GM23338 (cell line): ENCODE results near the gene LMO7. TPM values are rescaled to one million over a fixed set of nuclear protein-coding genes. Genes with fewer than 3 reads are reported as not detected.

ENCODE experiments used
- ATAC-seq: fragments of 200-7000 bp; cut with Tn5 transposase; 3 replicates; pipeline ENCODE4 v1.9.1; 2020
- DNase-seq: peaks from one replicate; pipeline ENCODE4 v3.0.0-alpha.2; 2015; ENCODE audit warnings: low spot score
- H2AFZ ChIP-seq: fragments of 200-600 bp; sonication (generic); 2 replicates; pipeline ENCODE4 v1.8.0; 2016; ENCODE audit warnings: antibody characterized with exemption, mild to moderate bottlenecking, moderate library complexity
- H3F3A ChIP-seq: fragments of 200-600 bp; sonication (generic); replicated peaks from 2 replicates; pipeline ENCODE4 v1.8.0; 2017; ENCODE audit warnings: antibody characterized with exemption, mixed run types, low read depth
- H3K27ac ChIP-seq: fragments of 200-600 bp; sonication (generic); 2 replicates; pipeline ENCODE4 v1.6.1; 2016; ENCODE audit warnings: low read depth
- H3K27me3 ChIP-seq: fragments of 200-600 bp; sonication (generic); 2 replicates; pipeline ENCODE4 v1.8.0; 2016; ENCODE audit warnings: mild to moderate bottlenecking, mixed run types, moderate library complexity; ENCODE audit not compliant: insufficient read depth
- H3K36me3 ChIP-seq: fragments of 200-600 bp; sonication (generic); 2 replicates; pipeline ENCODE4 v1.8.0; 2016; ENCODE audit warnings: mild to moderate bottlenecking; ENCODE audit not compliant: insufficient read depth
- H3K4me1 ChIP-seq: fragments of 200-600 bp; sonication (generic); 2 replicates; pipeline ENCODE4 v1.8.0; 2016; ENCODE audit warnings: mild to moderate bottlenecking, moderate library complexity; ENCODE audit not compliant: insufficient read depth
- H3K4me2 ChIP-seq: fragments of 200-600 bp; sonication (generic); 2 replicates; pipeline ENCODE4 v1.7.1; 2017; ENCODE audit warnings: mixed run types
- H3K4me3 ChIP-seq: fragments of 200-600 bp; sonication (generic); 2 replicates; pipeline ENCODE4 v1.6.1; 2016; ENCODE audit warnings: mixed run types
- H3K79me2 ChIP-seq: fragments of 200-600 bp; sonication (generic); replicated peaks from 2 replicates; pipeline ENCODE4 v1.8.0; 2017; ENCODE audit warnings: mild to moderate bottlenecking; ENCODE audit not compliant: insufficient read depth
- H3K9me2 ChIP-seq: fragments of 200-600 bp; sonication (generic); 2 replicates; pipeline ENCODE4 v1.8.0; 2017; ENCODE audit not compliant: insufficient read depth
- H4K20me1 ChIP-seq: fragments of 200-600 bp; sonication (generic); replicated peaks from 2 replicates; pipeline ENCODE4 v1.8.0; 2017; ENCODE audit warnings: mild to moderate bottlenecking; ENCODE audit not compliant: insufficient read depth
- H3K27ac Mint-ChIP-seq: 2 replicates; pipeline ENCODE4 v1.8.0; 2020; ENCODE audit warnings: inconsistent platforms, mild to moderate bottlenecking, moderate library complexity, mixed read lengths
- H3K27me3 Mint-ChIP-seq: 3 replicates; pipeline ENCODE4 v1.8.0; 2022; ENCODE audit warnings: low read depth, mild to moderate bottlenecking, moderate library complexity, mixed read lengths, inconsistent platforms; ENCODE audit not compliant: insufficient read depth, poor library complexity
- H3K36me3 Mint-ChIP-seq: 3 replicates; pipeline ENCODE4 v1.8.0; 2021; ENCODE audit warnings: low read depth, mild to moderate bottlenecking, inconsistent platforms, moderate library complexity, mixed read lengths
- H3K4me1 Mint-ChIP-seq: 3 replicates; pipeline ENCODE4 v1.8.0; 2020; ENCODE audit warnings: mild to moderate bottlenecking, inconsistent platforms, mixed read lengths
- H3K4me3 Mint-ChIP-seq: 3 replicates; pipeline ENCODE4 v1.8.0; 2021; ENCODE audit warnings: moderate library complexity, mild to moderate bottlenecking, inconsistent platforms, mixed read lengths
- H3K9me3 Mint-ChIP-seq: 3 replicates; pipeline ENCODE4 v1.8.0; 2020; ENCODE audit warnings: moderate library complexity, mild to moderate bottlenecking, inconsistent platforms, mixed read lengths
- CREB1 ChIP-seq: fragments of 250-450 bp; sonication (Bioruptor Pico); IDR thresholded peaks from 2 replicates; pipeline ENCODE4 v1.5.0; 2020; ENCODE audit warnings: low read depth, mild to moderate bottlenecking, moderate library complexity
- CTCF ChIP-seq, 2 experiments: fragments of 200-600 bp in 1 of 2; sonication (generic) in 1 of 2; conservative IDR thresholded peaks; 2 replicates each; pipeline versions ENCODE4 v1.5.1 to v1.6.1; 2016 to 2017; ENCODE audit warnings: antibody characterized with exemption in 2 of 2, low read depth in 2 of 2, mild to moderate bottlenecking in 2 of 2, moderate library complexity in 1 of 2
- ETS1 ChIP-seq: IDR thresholded peaks from 2 replicates; pipeline ENCODE4 v1.6.1; 2016; ENCODE audit warnings: antibody characterized with exemption
- EZH2 ChIP-seq: fragments of 200-600 bp; sonication (generic); IDR thresholded peaks from one replicate; pipeline ENCODE4 v1.8.0; 2017; ENCODE audit warnings: antibody characterized with exemption, mild to moderate bottlenecking, low read depth; ENCODE audit not compliant: unreplicated experiment
- EZH2phosphoT487 ChIP-seq: fragments of 200-600 bp; sonication (generic); IDR thresholded peaks from one replicate; pipeline ENCODE4 v1.8.1; 2018; ENCODE audit warnings: antibody characterized with exemption; ENCODE audit not compliant: unreplicated experiment
- JUNB ChIP-seq: IDR thresholded peaks from one replicate; pipeline ENCODE4 v1.6.1; 2016; ENCODE audit warnings: antibody characterized with exemption; ENCODE audit not compliant: unreplicated experiment
- NANOG ChIP-seq: IDR thresholded peaks from 2 replicates; pipeline ENCODE4 v1.6.1; 2016; ENCODE audit warnings: antibody characterized with exemption, borderline replicate concordance
- POLR2AphosphoS5 ChIP-seq: IDR thresholded peaks from 2 replicates; pipeline ENCODE4 v1.6.1; 2016; ENCODE audit warnings: antibody characterized with exemption, low read depth
- REST ChIP-seq: IDR thresholded peaks from one replicate; pipeline ENCODE4 v1.6.1; 2018; ENCODE audit warnings: antibody characterized with exemption; ENCODE audit not compliant: unreplicated experiment
- STAT1 ChIP-seq: IDR thresholded peaks from one replicate; pipeline ENCODE4 v1.6.1; 2016; ENCODE audit warnings: antibody characterized with exemption; ENCODE audit not compliant: unreplicated experiment
- ZNF114 ChIP-seq: fragments of 250-450 bp; sonication (Bioruptor Pico); IDR thresholded peaks from 2 replicates; pipeline ENCODE4 v1.5.0; 2020; ENCODE audit warnings: mild to moderate bottlenecking, moderate library complexity
- ZNF331 ChIP-seq: fragments of 250-450 bp; sonication (Bioruptor Pico); IDR thresholded peaks from 2 replicates; pipeline ENCODE4 v1.5.0; 2020; ENCODE audit warnings: low read depth, mild to moderate bottlenecking, moderate library complexity
- ZNF462 ChIP-seq: fragments of 250-450 bp; sonication (Bioruptor Pico); IDR thresholded peaks from 2 replicates; pipeline ENCODE4 v1.5.0; 2020; ENCODE audit warnings: mild to moderate bottlenecking, moderate library complexity
- polyA plus RNA-seq: library from polyadenylated mRNA; unstranded; fragments of >200 nt; fragmentation: Nextera tagmentation; extraction: Ambion mirVana; gene quantifications from 2 replicates; pipeline ENCODE4 v1.2.1, GENCODE V29; 2016
- total RNA-seq: library from RNA; depleted of rRNA; stranded (reverse); fragments of >200 nt; shearing (Covaris generic); gene quantifications from 2 replicates; pipeline ENCODE4 v1.2.3, GENCODE V29; 2014

Gene LMO7
- total and polyA plus RNA-seq, 2 experiments from 2014 or later = 22.3 to 26.9 TPM

- no peak for ATAC-seq
- Histone ChIP-seq H3K36me3 (no peaks in the 10 kb centered on the region), H2AFZ (no peak overlapping the region), H3K27ac (no peak overlapping the region), H3K27me3 (no peaks in the 10 kb centered on the region), H3F3A (no peaks in the 10 kb centered on the region), H3K79me2 (no peaks in the 10 kb centered on the region), H4K20me1 (no peaks in the 10 kb centered on the region), H3K4me2 (no peak overlapping the region), H3K4me3 (no peak overlapping the region), H3K9me2 (0 out of 2 replicates have a peak, but pooled peaks cover 3% of the 10 kb centered on the region), H3K4me1 (no peaks in the 10 kb centered on the region)
- Mint-ChIP-seq H3K9me3 (no peaks in the 10 kb centered on the region), H3K27ac (no peak overlapping the region), H3K27me3 (no peaks in the 10 kb centered on the region), H3K4me3 (no peak overlapping the region), H3K36me3 (no peaks in the 10 kb centered on the region), H3K4me1 (peaks cover 7% of the 10 kb centered on the region; the same call in 2 of the 3 replicates)
- no peak for DNase-seq
- no peak for TF ChIP-seq EZH2
- TF ChIP-seq ETS1 = no peak
- TF ChIP-seq CTCF (conservative IDR thresholded peaks at IDR 0.05; ENCODE audit: low read depth in 2 of 2) = no peak
- no peak for TF ChIP-seq JUNB
- no peak for TF ChIP-seq REST
- TF ChIP-seq NANOG = no peak
- no peak for TF ChIP-seq EZH2phosphoT487
- no peak for TF ChIP-seq ZNF114
- no peak for TF ChIP-seq ZNF331
- TF ChIP-seq STAT1 = no peak
- TF ChIP-seq POLR2AphosphoS5 = no peak
- TF ChIP-seq ZNF462 = no peak
- TF ChIP-seq CREB1 = no peak
Measured at GRCh38 chr13:75770164-75770563, 134.0 kb downstream of the LMO7 start.
